MM.1S (cell line): ENCODE measurements around the gene AMELX.

Source experiments
- CTCF ChIP-seq: fragments of 300-600 bp; sonication (generic); IDR thresholded peaks from 2 replicates; pipeline ENCODE4 v1.5.1; 2016; ENCODE audit warnings: antibody characterized with exemption, low read length, mixed read lengths
- EZH2 ChIP-seq: fragments of 300-600 bp; sonication (generic); optimal IDR thresholded peaks from 2 replicates; pipeline ENCODE3; 2017; ENCODE audit warnings: low read depth, mild to moderate bottlenecking, antibody characterized with exemption, low read length, mixed read lengths
- EZH2phosphoT487 ChIP-seq: fragments of 300-600 bp; sonication (generic); IDR thresholded peaks from 2 replicates; pipeline ENCODE4 v1.6.1; 2018; ENCODE audit warnings: antibody characterized with exemption, low read length

- TF ChIP-seq CTCF (no peak), EZH2phosphoT487 (no peak), EZH2 (no peak)
Observed at GRCh38 chrX:11336201-11336600, 43.0 kb downstream of the AMELX start.
